Keratinocyte (primary cell): ENCODE results near the gene VWA5B2.

ENCODE experiments used
- EZH2 ChIP-seq: IDR thresholded peaks from one replicate; pipeline ENCODE4 v1.6.1; 2012; ENCODE audit warnings: inconsistent platforms, mild to moderate bottlenecking, low read length, moderate library complexity
- TF ChIP-seq, protein P1 (sequence below), 3 experiments: IDR thresholded peaks in 1 of 3; conservative IDR thresholded peaks in 1 of 3; optimal IDR thresholded peaks in 1 of 3; 2 replicates in 2 of 3; 3 replicates in 1 of 3; pipeline versions ENCODE3 to v1.5.1; 2011; ENCODE audit warnings: low read length in 3 of 3, mild to moderate bottlenecking in 3 of 3, moderate library complexity in 2 of 3, control low read depth in 1 of 3, inconsistent platforms in 1 of 3; ENCODE audit not compliant: insufficient read depth in 2 of 3; ENCODE audit errors: extremely low read depth in 1 of 3

DNA sequence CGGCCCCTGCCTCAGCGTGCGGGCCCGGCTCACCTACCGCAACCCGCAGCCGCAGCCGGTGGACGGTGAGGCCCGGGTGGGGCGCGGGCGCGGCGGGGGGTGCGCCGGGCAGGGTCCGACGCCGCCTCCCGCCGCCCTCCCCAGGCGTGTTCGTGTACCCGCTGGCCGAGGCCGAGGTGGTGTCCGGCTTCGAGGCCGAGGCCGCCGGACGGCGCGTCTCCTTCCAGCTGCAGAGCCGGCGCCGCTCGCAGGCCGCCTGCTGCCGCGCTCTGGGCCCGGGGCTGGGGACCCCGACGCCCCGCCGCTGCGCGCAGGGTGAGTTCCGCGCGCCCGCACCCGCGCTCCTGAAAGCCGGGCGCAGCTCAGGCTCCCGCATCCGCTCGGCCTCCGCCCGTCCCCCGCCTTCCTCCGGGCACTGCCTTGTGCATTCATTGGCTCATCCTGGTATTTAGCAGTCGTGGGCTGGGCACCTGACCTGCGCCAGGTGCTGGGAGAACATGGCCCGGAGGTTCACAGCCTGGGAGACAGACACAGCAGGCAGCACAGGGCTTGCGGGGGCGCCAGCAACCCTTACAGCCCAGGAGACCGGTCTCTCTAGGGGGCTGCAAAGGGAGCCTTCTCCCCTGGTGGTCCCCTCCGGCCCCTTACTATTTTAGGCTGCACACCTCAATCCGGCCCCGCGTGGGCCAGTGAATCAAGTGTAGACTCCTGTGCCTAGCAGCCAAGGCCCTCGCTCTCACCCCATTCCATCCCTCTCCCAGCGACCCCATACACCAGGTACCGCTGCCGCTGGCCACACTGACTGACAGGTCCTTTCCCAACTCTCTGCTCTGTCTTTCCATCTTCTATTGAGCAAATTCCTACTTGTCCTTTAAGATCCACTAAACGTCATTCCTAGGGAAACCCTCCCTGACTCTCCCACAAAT is 1.5 kb downstream of the VWA5B2 start:
- TF ChIP-seq, protein P1, sequence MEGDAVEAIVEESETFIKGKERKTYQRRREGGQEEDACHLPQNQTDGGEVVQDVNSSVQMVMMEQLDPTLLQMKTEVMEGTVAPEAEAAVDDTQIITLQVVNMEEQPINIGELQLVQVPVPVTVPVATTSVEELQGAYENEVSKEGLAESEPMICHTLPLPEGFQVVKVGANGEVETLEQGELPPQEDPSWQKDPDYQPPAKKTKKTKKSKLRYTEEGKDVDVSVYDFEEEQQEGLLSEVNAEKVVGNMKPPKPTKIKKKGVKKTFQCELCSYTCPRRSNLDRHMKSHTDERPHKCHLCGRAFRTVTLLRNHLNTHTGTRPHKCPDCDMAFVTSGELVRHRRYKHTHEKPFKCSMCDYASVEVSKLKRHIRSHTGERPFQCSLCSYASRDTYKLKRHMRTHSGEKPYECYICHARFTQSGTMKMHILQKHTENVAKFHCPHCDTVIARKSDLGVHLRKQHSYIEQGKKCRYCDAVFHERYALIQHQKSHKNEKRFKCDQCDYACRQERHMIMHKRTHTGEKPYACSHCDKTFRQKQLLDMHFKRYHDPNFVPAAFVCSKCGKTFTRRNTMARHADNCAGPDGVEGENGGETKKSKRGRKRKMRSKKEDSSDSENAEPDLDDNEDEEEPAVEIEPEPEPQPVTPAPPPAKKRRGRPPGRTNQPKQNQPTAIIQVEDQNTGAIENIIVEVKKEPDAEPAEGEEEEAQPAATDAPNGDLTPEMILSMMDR (optimal IDR thresholded peaks at IDR 0.05 in 1 of 3, IDR thresholded peaks at IDR 0.05 in 1 of 3, conservative IDR thresholded peaks at IDR 0.05 in 1 of 3; ENCODE audit: extremely low read depth in 1 of 3, insufficient read depth in 2 of 3, low read length in 3 of 3) = no peak
- TF ChIP-seq EZH2 = peak; percentile 84
